Bronchial epithelial cell (primary cell): ENCODE measurements around the gene METTL22. TPM values are rescaled to one million over a fixed set of nuclear protein-coding genes. Genes with fewer than 3 reads are reported as not detected.

ENCODE experiments used
- DNase-seq: peaks from one replicate; pipeline ENCODE4 v3.0.0-alpha.2; 2010; ENCODE audit warnings: low read depth
- FAIRE-seq: peaks from 2 replicates; lab custom pipeline; 2011; peaks lifted over from hg19 to GRCh38; lab: Jason Lieb, UNC
- H3K27me3 ChIP-seq: 2 replicates; pipeline ENCODE4 v1.5.1; 2011; ENCODE audit warnings: low read length; ENCODE audit not compliant: control insufficient read depth, insufficient read depth
- H3K36me3 ChIP-seq: 2 replicates; pipeline ENCODE4 v1.5.1; 2011; ENCODE audit warnings: low read length; ENCODE audit not compliant: control insufficient read depth, insufficient read depth
- H3K4me3 ChIP-seq: 2 replicates; pipeline ENCODE4 v1.5.1; 2011; ENCODE audit warnings: mild to moderate bottlenecking, low read depth, low read length, control low read depth
- CTCF ChIP-seq: IDR thresholded peaks from 2 replicates; pipeline ENCODE4 v1.5.1; 2011; ENCODE audit warnings: mild to moderate bottlenecking, moderate library complexity, low read length, control low read depth, inconsistent platforms; ENCODE audit not compliant: insufficient read depth, severe bottlenecking
- total RNA-seq: library from RNA; depleted of rRNA; stranded (reverse); fragments of >200 nt; gene quantifications from 2 replicates; pipeline ENCODE4 v1.2.1, GENCODE V29; 2014

Gene METTL22
- total RNA-seq, 1 donor from 2014 or later, result 14.5 TPM

DNA sequence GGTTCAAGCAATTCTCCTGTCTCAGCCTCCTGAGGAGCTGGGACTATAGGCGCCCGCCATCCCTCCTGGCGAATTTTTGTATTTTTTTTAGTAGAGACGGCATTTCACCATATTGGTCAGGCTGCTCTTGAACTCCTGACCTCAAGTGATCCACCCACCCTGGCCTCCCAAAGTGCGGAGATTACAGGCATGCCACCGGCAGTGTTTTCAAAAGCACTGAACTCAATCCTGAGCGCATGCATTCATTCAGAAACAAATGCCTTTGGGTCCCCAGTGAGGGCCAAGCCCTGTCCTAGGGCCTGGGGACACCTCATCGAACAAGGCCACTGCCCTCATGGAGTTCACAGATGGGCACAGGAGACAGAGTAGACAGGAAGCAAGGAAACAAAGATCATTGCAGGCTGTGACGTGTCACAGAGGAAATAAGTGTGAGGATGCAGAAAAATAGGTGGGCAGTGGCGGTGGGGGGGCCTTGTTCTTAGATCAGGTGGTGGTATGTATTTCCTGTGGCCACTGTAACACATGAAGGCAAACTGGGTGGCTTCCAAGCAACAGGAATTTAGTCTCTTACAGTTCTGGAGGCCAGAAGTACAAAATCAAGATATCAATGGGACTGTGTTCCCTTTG, 43.7 kb upstream of the METTL22 start:
- no peak overlapping the region for H3K4me3 ChIP-seq
- no peak for TF ChIP-seq CTCF
- H3K36me3 ChIP-seq, result no peaks in the 10 kb centered on the region
- no peaks in the 10 kb centered on the region for H3K27me3 ChIP-seq
- DNase-seq, result no peak
- FAIRE-seq, result no peak

DNA sequence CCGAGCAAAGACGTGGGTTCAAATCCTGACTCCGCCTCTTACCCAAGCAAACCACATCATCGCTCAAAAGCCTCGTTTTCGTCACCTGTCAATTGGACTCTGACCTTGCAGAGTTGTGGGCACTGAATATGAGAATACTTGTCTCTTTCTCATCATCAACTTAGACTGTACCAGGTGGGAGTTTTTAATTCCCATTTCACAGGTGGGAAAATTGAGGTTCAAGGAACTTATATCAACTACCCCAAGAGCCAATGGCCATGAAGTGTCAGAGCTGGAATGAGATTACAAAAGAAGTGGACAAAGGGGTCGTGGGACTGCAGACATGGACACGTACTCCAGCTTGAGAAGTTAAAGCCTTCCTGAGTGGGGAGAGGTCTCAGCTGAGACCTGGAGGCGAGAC, 41.9 kb upstream of the METTL22 start:
- DNase-seq (no peak), FAIRE-seq (no peak)
- H3K36me3 ChIP-seq, result no peaks in the 10 kb centered on the region
- H3K27me3 ChIP-seq, result no peaks in the 10 kb centered on the region
- H3K4me3 ChIP-seq, result no peak overlapping the region
- no peak for TF ChIP-seq CTCF

DNA sequence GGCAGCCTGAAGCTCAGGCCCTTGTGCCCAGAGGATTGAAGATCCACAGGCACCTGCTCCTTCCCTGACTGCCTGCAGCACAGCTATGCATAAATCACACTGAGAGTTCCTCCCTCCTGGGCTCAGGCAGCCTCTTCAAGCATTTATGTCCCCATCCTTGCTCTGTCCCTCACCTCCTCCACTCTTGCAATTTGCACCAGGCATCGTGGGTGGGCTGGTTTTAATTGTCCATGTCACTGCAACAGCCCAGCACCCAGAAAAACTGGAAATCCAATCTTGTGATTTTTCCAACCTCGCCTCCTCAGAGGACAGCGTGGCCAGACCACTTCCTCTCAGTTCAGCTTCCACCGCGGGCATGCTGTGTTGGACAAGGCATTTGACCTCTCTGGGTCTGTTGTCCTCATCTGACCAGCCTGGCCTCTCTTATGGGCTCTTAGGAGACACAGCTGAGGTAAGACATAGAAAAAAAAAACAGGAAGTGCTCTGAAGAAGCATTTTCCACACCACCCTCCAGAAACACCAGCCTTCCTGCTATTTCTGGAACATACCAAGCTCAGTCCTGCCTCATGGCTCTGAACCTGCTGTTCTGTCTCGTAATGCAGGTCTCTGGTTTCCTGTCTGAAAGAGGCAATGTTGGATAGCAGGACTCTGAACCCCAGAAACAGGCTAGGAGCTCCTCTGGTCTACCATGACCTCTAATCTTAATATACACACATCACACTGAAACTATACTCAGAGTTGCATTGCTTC, 39.5 kb upstream of the METTL22 start:
- TF ChIP-seq CTCF, result no peak
- no peaks in the 10 kb centered on the region for H3K36me3 ChIP-seq
- H3K4me3 ChIP-seq, result no peak overlapping the region
- DNase-seq (no peak), FAIRE-seq (no peak)
- H3K27me3 ChIP-seq, result no peaks in the 10 kb centered on the region

- peak; percentile 46 for DNase-seq
- Histone ChIP-seq H3K36me3 (no peaks in the 10 kb centered on the region), H3K4me3 (no peak overlapping the region), H3K27me3 (peaks cover under 1% of the 10 kb centered on the region)
- FAIRE-seq, result no peak
- TF ChIP-seq CTCF, result no peak
Observed at GRCh38 chr16:8583199-8583598, 38.3 kb upstream of the METTL22 start.

- no peak overlapping the region for H3K4me3 ChIP-seq
- no peaks in the 10 kb centered on the region for H3K36me3 ChIP-seq
- peaks cover 5% of the 10 kb centered on the region for H3K27me3 ChIP-seq
- no peak for FAIRE-seq
- TF ChIP-seq CTCF, result no peak
- DNase-seq, result no peak
Observed at GRCh38 chr16:8583732-8584131, 37.8 kb upstream of the METTL22 start.
